H1 (cell line): Measurements from ENCODE around the gene APBA3. TPM values are rescaled to one million over a fixed set of nuclear protein-coding genes. Genes with fewer than 3 reads are reported as not detected.

Experiments used
- CTCF ChIA-PET: fragments of 300-600 bp; sonication (Branson Sonifier 250); formaldehyde crosslinking; loops from one replicate; lab custom pipeline; 2021; ENCODE audit not compliant: partially characterized antibody; lab: Charles Lee
- POLR2A ChIA-PET: fragments of 300-600 bp; sonication (Branson Sonifier 250); formaldehyde crosslinking; loops from one replicate; lab custom pipeline; 2021; ENCODE audit warnings: inconsistent platforms; ENCODE audit not compliant: partially characterized antibody; lab: Charles Lee
- DNase-seq, 2 experiments: peaks; one replicate each; pipeline versions ENCODE4 v3.0.0 to v3.0.0-alpha.2; 2010 to 2022; ENCODE audit warnings: low spot score in 2 of 2, low read depth in 1 of 2, mixed read lengths in 1 of 2
- FAIRE-seq: peaks from 2 replicates; lab custom pipeline; 2011; peaks lifted over from hg19 to GRCh38; lab: Jason Lieb, UNC
- H2AFZ ChIP-seq: 2 replicates; pipeline ENCODE4 v1.8.1; 2012; ENCODE audit warnings: low read length, inconsistent platforms
- H2AK5ac ChIP-seq: 2 replicates; pipeline ENCODE4 v1.6.1; 2013; ENCODE audit warnings: low read depth, low read length
- H2BK120ac ChIP-seq: replicated peaks from 2 replicates; pipeline ENCODE3; 2013; ENCODE audit warnings: low read depth, low read length, inconsistent platforms
- H2BK12ac ChIP-seq: 2 replicates; pipeline ENCODE4 v1.6.1; 2013; ENCODE audit warnings: low read depth, low read length
- H2BK15ac ChIP-seq: 2 replicates; pipeline ENCODE4 v1.6.1; 2013; ENCODE audit warnings: low read length
- H2BK20ac ChIP-seq: 2 replicates; pipeline ENCODE4 v1.6.1; 2013; ENCODE audit warnings: low read length
- H2BK5ac ChIP-seq: 2 replicates; pipeline ENCODE4 v1.6.1; 2013; ENCODE audit warnings: low read depth, low read length
- H3K14ac ChIP-seq: 2 replicates; pipeline ENCODE4 v1.6.1; 2013; ENCODE audit warnings: inconsistent platforms; ENCODE audit not compliant: insufficient read length
- H3K18ac ChIP-seq: 2 replicates; pipeline ENCODE4 v1.6.1; 2013; ENCODE audit warnings: low read length; ENCODE audit errors: extremely low read depth
- H3K23ac ChIP-seq: 2 replicates; pipeline ENCODE4 v1.6.1; 2013; ENCODE audit warnings: inconsistent platforms; ENCODE audit not compliant: insufficient read length
- H3K23me2 ChIP-seq: 2 replicates; pipeline ENCODE4 v1.6.1; 2013; ENCODE audit warnings: low read depth, low read length
- H3K27ac ChIP-seq: 2 replicates; pipeline ENCODE4 v1.6.1; 2011; ENCODE audit warnings: low read depth, low read length, inconsistent platforms
- H3K27me3 ChIP-seq, 4 experiments: replicated peaks in 1 of 4; 1 replicate in 1 of 4; 2 replicates in 3 of 4; pipeline versions ENCODE4 v1.6.1 to v1.8.1; 2011 to 2013; ENCODE audit warnings: low read length in 3 of 4, mild to moderate bottlenecking in 3 of 4, inconsistent platforms in 2 of 4, mixed read lengths in 2 of 4, moderate library complexity in 1 of 4; ENCODE audit not compliant: control insufficient read depth in 3 of 4, insufficient read depth in 3 of 4; ENCODE audit errors: extremely low read depth in 1 of 4
- H3K36me3 ChIP-seq, 4 experiments: 2 replicates each; pipeline versions ENCODE4 v1.6.1 to v1.8.1; 2011 to 2013; ENCODE audit warnings: mild to moderate bottlenecking in 4 of 4, low read length in 3 of 4, moderate library complexity in 2 of 4, control low read depth in 1 of 4, inconsistent platforms in 1 of 4; ENCODE audit not compliant: insufficient read depth in 4 of 4, control insufficient read depth in 2 of 4
- H3K4ac ChIP-seq: replicated peaks from 2 replicates; pipeline ENCODE3; 2013; ENCODE audit warnings: low read length, low read depth, mixed read lengths, inconsistent platforms; ENCODE audit not compliant: insufficient read length
- H3K4me1 ChIP-seq, 4 experiments: replicated peaks in 1 of 4; 1 replicate in 1 of 4; 2 replicates in 3 of 4; pipeline versions ENCODE4 v1.6.1 to v1.8.1; 2011 to 2013; ENCODE audit warnings: low read length in 3 of 4, inconsistent platforms in 2 of 4, mixed read lengths in 1 of 4; ENCODE audit not compliant: insufficient read depth in 4 of 4, control insufficient read depth in 3 of 4
- H3K4me2 ChIP-seq, 2 experiments: 2 replicates each; pipeline versions ENCODE4 v1.6.1 to v1.8.1; 2011 to 2013; ENCODE audit warnings: low read depth in 2 of 2, low read length in 2 of 2, control low read depth in 1 of 2, inconsistent platforms in 1 of 2, mild to moderate bottlenecking in 1 of 2; ENCODE audit not compliant: insufficient read depth in 1 of 2
- H3K4me3 ChIP-seq, 4 experiments: fragments of 200-600, 300-600 bp in 1 of 4; sonication (generic), shearing (Covaris generic), sonication (Bioruptor Twin) in 1 of 4; 2 replicates each; pipeline versions ENCODE4 v1.5.1 to v1.8.1; 2011 to 2016; ENCODE audit warnings: low read length in 4 of 4, low read depth in 3 of 4, control low read depth in 2 of 4, inconsistent platforms in 2 of 4, mild to moderate bottlenecking in 2 of 4, mixed read lengths in 1 of 4, moderate library complexity in 1 of 4; ENCODE audit not compliant: insufficient read depth in 2 of 4; ENCODE audit errors: extremely low read depth in 1 of 4
- H3K56ac ChIP-seq: replicated peaks from 2 replicates; pipeline ENCODE3; 2013; ENCODE audit warnings: low read depth, mild to moderate bottlenecking, mixed read lengths, low read length, inconsistent platforms; ENCODE audit not compliant: insufficient read length
- H3K79me1 ChIP-seq: 2 replicates; pipeline ENCODE4 v1.6.1; 2013; ENCODE audit warnings: low read depth, low read length, control low read depth
- H3K79me2 ChIP-seq, 2 experiments: 2 replicates each; pipeline versions ENCODE4 v1.6.1 to v1.8.1; 2012 to 2013; ENCODE audit warnings: low read length in 2 of 2, mild to moderate bottlenecking in 2 of 2, inconsistent platforms in 1 of 2; ENCODE audit not compliant: insufficient read depth in 2 of 2, control insufficient read depth in 1 of 2
- H3K9ac ChIP-seq, 4 experiments: replicated peaks in 1 of 4; 1 replicate in 1 of 4; 2 replicates in 3 of 4; pipeline versions ENCODE4 v1.6.1 to v1.8.1; 2011 to 2013; ENCODE audit warnings: low read depth in 3 of 4, low read length in 3 of 4, control low read depth in 2 of 4, mild to moderate bottlenecking in 2 of 4, moderate library complexity in 2 of 4, inconsistent platforms in 1 of 4; ENCODE audit errors: extremely low read depth in 1 of 4
- H3K9me3 ChIP-seq, 2 experiments: 2 replicates each; pipeline versions ENCODE4 v1.6.1 to v1.8.1; 2012 to 2013; ENCODE audit warnings: mild to moderate bottlenecking in 2 of 2, moderate library complexity in 2 of 2, control low read depth in 1 of 2, inconsistent platforms in 1 of 2, low read depth in 1 of 2, low read length in 1 of 2, mixed read lengths in 1 of 2; ENCODE audit not compliant: insufficient read depth in 2 of 2
- H4K20me1 ChIP-seq, 2 experiments: replicated peaks in 1 of 2; 2 replicates each; pipeline versions ENCODE3 to v1.8.1; 2011 to 2013; ENCODE audit warnings: inconsistent platforms in 2 of 2, low read length in 2 of 2, mild to moderate bottlenecking in 1 of 2; ENCODE audit not compliant: insufficient read depth in 2 of 2, control insufficient read depth in 1 of 2
- H4K5ac ChIP-seq: 2 replicates; pipeline ENCODE4 v1.6.1; 2013; ENCODE audit warnings: low read length, low read depth, mixed read lengths, inconsistent platforms; ENCODE audit not compliant: insufficient read length
- H4K8ac ChIP-seq: 2 replicates; pipeline ENCODE4 v1.8.0; 2013; ENCODE audit warnings: mild to moderate bottlenecking, moderate library complexity, low read length, inconsistent platforms; ENCODE audit not compliant: insufficient read depth; ENCODE audit errors: extremely low read depth
- H4K91ac ChIP-seq: replicated peaks from 2 replicates; pipeline ENCODE3; 2013; ENCODE audit warnings: low read length, mixed read lengths, inconsistent platforms; ENCODE audit not compliant: insufficient read length
- CTBP2 ChIP-seq: IDR thresholded peaks from 2 replicates; pipeline ENCODE4 v1.7.0; 2011; ENCODE audit warnings: borderline replicate concordance, mild to moderate bottlenecking, moderate library complexity, mixed read lengths, low read length; ENCODE audit not compliant: insufficient read depth, insufficient read length
- WGBS, 2 experiments: shearing (Covaris generic) in 1 of 2; methylation state at CpG; one replicate each; pipeline versions ENCODE4 v1.1.6 to v1.1.7; 2013 to 2015; ENCODE audit warnings: low lambda C conversion rate in 2 of 2, mixed read lengths in 2 of 2, inconsistent platforms in 1 of 2, low coverage in 1 of 2, missing lambda C conversion rate in 1 of 2; ENCODE audit not compliant: insufficient replicate concordance in 2 of 2, insufficient coverage in 1 of 2, insufficient read length in 1 of 2; ENCODE audit errors: extremely low coverage in 1 of 2, missing lambda C conversion rate in 1 of 2; 5-methylcytosine and 5-hydroxymethylcytosine counted together
- polyA plus RNA-seq, 7 experiments: library from polyadenylated mRNA; depleted of rRNA in 3 of 7; stranded (reverse) in 5 of 7; unstranded in 2 of 7; fragments of >200 nt in 5 of 7; fragments of 200-250 nt in 2 of 7; gene quantifications; 1 replicate in 5 of 7; 2 replicates in 1 of 7; 4 replicates in 1 of 7; pipeline versions ENCODE4 v1.2.1 to v1.2.3, GENCODE V29; 2011 to 2013; ENCODE audit warnings: missing spikeins in 2 of 7, mixed read lengths in 2 of 7
- total RNA-seq: library from RNA; stranded (reverse); fragmentation: NEBNext Ultra II Directional; extraction: Animal tissue kit (Norgen Biotek cat#: 25700); gene quantifications from 2 replicates; pipeline ENCODE4 v1.2.1, GENCODE V29; 2021
- TF ChIP-seq, protein P1 (sequence below): IDR thresholded peaks from 2 replicates; pipeline ENCODE4 v1.6.1; 2011; ENCODE audit warnings: low read depth, mild to moderate bottlenecking, low read length; ENCODE audit not compliant: insufficient read depth

APBA3 gene
- total and polyA plus RNA-seq, 2 of the 8 experiments (the other 6 are each of a cell fraction or from before 2014, with no cell fraction given) = 21.4 to 36.9 TPM

DNA sequence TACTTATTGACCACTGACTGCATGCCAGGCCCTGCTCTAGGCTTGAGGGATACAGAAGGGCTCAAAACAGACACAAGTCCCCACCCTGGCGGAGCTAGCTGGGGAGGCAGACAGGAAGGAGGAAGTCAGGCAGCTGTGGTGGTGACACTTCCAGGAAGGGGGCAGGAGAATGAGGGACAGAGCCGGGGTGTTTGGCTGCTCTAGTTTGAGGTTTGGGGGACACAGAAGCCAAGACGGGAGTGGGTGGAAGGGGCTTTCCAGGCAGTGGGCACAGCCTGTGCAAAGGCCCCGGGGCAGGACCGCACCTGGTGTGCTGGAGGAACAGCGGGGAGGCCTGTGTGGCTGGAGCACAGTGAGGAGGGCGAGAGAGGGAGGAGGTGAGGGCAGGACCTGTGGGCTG lies 5.0 kb upstream of the APBA3 start:
- Histone ChIP-seq H2AFZ (no peak overlapping the region), H3K79me2 (peaks cover 0 to 2% of the 10 kb centered on the region in 2 experiments; a peak in 1 of 4 replicates), H3K56ac (no peak overlapping the region), H3K4me1 (peaks cover 0 to 4% (median 1%) of the 10 kb centered on the region in 4 experiments; a peak in 2 of 7 replicates), H3K4me2 (no peak overlapping the region), H3K36me3 (peaks cover 0 to 8% (median 3%) of the 10 kb centered on the region in 4 experiments; a peak in 6 of 8 replicates), H2BK20ac (no peak overlapping the region), H3K23ac (no peak overlapping the region), H4K8ac (no peak overlapping the region), H2AK5ac (no peak overlapping the region), H3K18ac (no peak overlapping the region), H2BK120ac (no peak overlapping the region), H3K27me3 (no peaks in the 10 kb centered on the region), H2BK5ac (no peak overlapping the region), H4K20me1 (peaks cover 0 to 11% of the 10 kb centered on the region in 2 experiments)
- no peak for DNase-seq
- TF ChIP-seq CTBP2 = no peak
- TF ChIP-seq, protein P1, sequence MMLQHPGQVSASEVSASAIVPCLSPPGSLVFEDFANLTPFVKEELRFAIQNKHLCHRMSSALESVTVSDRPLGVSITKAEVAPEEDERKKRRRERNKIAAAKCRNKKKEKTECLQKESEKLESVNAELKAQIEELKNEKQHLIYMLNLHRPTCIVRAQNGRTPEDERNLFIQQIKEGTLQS = no peak
- TF ChIP-seq, all 59 proteins: peak for 0
- ChIA-PET CTCF (interaction anchor here (0.6 to 0.7 kb wide), 2 partner anchors 30 to 74 kb away, joined by 3 read pairs; no protein-coding TSS in a partner anchor), POLR2A (interaction anchor here (1.3 kb wide), 1 partner anchor 17 kb away, joined by 4 read pairs; no protein-coding TSS in a partner anchor)
- Histone ChIP-seq H3K4ac (no peak overlapping the region), H3K14ac (no peak overlapping the region), H3K4me3 (no peak overlapping the region), H3K9me3 (no peaks in the 10 kb centered on the region), H3K79me1 (0 out of 2 replicates have a peak, but pooled peaks cover 3% of the 10 kb centered on the region), H3K27ac (no peak overlapping the region), H4K91ac (no peak overlapping the region), H2BK15ac (no peak overlapping the region), H4K5ac (no peak overlapping the region), H2BK12ac (no peak overlapping the region), H3K23me2 (no peaks in the 10 kb centered on the region; the same call in 1 of the 2 replicates), H3K9ac (no peak overlapping the region)
- FAIRE-seq = no peak
- WGBS, 2 experiments = 82% methylated on average over 7 of the region's 7 CpGs; no CpG with 5 or more reads in 1 of the 2 experiments
